NCI-H1417 treated with DMSO at 0.1 percent for 48 hours (cell line): ENCODE measurements around the gene BRAF.
"Not testable (repeated sequence)": the region's sequence is repeated elsewhere in the genome, so short reads cannot be mapped to it uniquely, and the experiment has no call there.

Source experiments
- DNase-seq: peaks from one replicate; lab custom pipeline; 2025; lab: John Stamatoyannopoulos, UW

Gene BRAF

GRCh38 chr7:140680886-140681285, 243.8 kb downstream of the BRAF start:
- no peak for DNase-seq

DNA sequence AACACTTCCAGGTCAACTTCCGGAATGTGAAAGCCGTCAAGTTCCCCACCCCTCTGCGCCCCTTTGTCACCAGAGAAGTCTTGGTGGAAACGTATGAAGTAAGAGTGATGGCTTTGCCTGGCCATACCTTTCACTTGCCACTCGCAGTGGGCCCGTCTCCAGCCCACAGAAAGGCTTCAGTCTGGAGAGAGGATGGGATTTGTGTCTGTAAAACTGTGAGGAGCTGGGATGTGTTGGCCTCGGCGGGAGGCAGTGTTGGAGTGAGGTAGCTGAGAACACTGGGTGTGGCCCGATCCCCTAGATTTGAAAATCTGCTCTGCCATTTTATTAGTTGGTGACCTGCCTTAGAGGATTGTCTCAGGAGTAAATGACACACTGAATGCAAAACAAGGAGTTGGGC, 245.5 kb downstream of the BRAF start:
- no peak for DNase-seq

- DNase-seq: no peak
Measured at GRCh38 chr7:140678816-140679130, 246.0 kb downstream of the BRAF start.

- DNase-seq: no peak
Measured at GRCh38 chr7:140678081-140678815, 246.5 kb downstream of the BRAF start.

- no peak for DNase-seq
Measured at GRCh38 chr7:140677496-140677895, 247.2 kb downstream of the BRAF start.

DNA sequence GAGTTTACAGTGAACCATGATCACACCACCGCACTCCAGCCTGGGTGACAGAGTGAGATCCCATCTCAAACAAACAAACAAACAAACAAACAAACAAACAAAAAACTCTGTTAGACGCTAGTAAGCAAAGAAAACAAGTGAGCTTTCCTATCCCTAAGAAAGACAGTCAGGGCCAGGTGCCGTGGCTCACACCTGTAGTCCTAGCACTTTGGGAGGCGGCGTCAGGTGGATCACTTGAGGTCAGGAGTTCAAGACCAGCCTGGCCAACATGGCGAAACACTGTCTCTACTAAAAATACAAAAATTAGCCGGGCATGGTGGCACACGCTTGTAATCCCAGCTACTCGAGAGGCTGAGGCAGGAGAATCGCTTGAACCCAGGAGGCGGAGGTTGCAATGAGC, 247.8 kb downstream of the BRAF start:
- not testable (repeated sequence) for DNase-seq

DNA sequence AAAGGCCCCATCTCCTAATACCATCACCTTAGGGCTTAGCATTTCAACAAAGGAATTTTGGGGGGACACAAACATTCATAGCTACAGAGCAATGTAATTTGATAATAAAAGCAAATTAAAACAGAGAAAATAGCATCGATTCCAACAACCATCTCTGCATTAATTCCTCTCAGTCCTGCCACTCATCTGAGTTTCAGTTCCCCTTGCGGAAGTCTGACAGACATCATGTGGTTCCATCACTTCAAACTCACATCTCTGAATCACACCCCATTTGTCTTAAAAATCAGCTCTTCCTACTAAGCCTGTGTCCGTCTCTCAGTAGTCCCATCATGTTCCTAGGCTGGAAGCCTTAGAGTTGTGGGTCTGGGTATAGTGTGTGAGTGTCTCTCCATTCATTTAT, 248.4 kb downstream of the BRAF start:
- DNase-seq: no peak

DNA sequence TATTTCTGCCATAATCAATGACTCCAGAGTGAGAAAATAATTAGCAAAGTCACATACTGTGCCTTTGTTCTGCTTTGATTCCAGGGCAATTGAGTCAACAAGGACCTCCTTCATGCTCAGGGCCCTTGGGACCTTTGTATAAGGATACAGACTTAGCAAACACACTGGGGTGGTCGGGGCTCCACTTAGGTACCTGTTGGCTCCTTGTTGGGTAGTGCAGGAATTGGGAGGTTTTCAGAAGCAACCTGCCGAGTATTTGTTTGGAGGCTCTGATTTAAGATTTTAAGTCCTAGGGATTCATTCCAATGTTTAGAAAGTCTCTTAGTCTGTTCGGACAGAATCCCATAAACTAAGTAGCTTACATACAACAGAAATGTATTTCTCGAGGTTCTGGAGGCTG, 249.0 kb downstream of the BRAF start:
- no peak for DNase-seq

DNA sequence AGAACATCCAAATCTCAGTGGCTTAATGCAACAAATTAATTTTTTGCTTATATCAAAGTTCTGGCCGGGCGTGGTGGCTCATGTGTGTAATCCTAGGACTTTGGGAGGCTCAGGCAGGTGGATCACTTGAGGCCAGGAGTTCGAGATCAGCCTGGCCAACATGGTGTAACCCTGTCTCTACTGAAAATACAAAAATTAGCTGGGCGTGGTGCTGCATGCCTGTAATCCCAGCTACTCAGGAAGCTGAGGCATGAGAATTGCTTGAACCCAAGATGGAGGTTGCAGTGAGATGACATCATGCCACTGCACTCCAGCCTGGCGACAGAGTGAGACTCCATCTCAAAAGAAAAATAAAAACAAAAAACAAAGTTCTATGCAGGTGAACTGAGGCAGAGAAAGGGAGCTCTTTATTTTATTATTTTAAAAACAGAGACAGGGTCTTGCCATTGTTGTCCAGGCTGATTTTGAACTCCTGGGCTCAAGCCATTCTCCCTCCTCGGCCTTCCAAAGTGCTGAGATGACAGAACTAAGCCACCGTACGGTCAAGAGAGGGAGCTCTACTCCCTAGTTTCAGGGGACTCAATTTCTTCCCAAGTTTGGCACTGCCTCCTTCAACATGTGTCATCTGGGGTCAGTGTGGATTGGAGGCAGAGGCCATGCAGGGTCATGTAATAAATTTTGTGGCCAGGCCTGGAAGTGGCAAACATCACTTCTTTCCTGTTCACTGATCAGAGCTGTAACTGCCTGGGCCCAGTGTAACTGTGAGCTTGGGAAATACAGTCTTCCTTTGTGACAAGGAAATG, 249.6 kb downstream of the BRAF start:
- no peak for DNase-seq

DNA sequence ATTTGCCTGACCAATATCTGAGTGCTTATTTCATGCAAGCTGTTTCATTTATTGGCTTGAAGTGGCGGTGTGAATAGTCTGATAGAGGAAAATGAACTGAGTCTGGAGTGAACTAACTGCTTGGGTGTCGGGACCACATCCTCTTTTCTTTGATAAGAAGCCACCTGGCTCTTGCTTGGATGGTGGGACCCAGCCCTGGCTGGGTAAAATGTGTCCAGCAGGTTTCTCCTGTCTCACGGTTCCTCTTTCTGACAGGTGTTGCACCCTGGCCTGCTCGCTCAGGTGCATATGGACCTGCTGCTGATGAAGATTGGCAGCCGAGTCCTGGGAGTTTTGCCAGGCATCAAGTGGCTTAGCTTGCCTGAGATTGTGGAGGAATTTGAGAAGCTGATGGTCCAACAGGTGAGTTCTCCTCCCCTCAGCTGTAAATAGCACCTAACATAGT, 250.4 kb downstream of the BRAF start:
- DNase-seq: no peak

GRCh38 chr7:140673774-140674155, 251.0 kb downstream of the BRAF start:
- no peak for DNase-seq

DNA sequence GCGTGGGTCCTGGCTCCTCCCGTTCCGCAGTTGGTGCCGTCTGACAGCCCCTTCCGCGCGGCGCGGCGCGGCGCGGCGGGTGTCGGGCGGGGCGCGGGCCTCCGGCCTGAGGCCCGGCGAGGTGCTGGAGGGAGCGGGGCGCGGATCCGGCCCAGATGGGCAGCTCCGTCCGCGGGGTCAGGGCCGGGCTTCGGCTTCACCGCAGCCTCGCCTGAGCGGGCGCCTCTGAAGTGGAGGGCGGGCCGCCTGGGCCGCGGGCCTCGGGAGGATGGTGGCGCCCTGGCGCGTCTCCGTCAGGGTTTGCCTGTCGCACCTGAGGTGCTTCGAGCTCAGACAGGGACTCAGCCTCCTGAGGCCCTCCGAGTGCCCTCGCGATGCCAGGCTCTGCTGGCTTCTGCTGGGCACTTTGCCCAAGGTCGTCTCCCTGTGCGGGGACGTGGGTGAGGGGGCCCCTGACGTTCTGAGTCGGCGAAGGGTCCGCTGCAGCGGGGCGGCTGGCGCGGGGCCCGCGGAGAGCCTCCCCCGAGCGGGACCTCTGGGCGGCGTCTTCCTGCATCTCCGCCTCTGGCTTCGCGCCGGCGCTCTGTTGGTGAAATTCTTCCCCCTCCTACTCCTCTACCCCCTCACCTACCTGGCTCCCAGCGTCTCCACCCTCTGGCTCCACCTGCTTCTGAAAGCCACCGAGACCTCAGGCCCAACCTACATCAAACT, 251.5 kb downstream of the BRAF start:
- no peak for DNase-seq

DNA sequence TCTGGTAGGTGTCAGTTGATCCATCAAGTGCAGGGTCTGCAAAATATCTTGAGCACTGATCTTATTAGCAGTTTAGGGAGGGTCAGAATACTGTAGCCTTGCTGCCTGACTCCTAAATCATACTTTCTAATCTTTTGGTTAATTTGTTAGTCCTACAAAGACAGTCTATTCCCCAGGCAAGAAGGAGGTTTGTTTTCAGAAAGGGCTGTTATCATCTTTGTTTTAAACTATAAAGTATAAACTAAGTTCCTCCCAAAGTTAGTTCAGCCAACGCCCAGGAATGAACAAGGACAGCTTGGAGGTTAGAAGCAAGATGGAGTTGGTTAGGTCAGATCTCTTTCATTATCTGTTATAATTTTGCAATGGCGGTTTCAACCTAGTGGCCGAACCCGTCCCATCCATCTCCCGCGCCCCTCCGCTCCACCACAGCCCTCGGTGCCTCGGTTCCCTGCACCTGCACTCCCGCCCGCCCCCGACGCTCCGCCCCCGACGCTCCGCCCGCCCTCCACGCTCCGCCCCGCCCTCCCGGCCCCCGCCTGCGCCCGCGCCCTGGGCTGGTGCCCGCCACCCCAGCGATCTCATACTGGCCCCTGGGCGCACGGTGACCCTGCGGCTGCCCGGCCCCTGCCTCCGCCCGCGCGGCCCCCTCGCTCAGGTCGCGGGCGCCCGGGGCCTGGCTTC, 252.2 kb downstream of the BRAF start, which contains the start of gene ADCK2:
TSS of gene ADCK2 (plus strand) at position 564 of the 681 bp plus-strand sequence. CDS start 386 bp downstream, outside the sequence.
- DNase-seq: no peak

DNA sequence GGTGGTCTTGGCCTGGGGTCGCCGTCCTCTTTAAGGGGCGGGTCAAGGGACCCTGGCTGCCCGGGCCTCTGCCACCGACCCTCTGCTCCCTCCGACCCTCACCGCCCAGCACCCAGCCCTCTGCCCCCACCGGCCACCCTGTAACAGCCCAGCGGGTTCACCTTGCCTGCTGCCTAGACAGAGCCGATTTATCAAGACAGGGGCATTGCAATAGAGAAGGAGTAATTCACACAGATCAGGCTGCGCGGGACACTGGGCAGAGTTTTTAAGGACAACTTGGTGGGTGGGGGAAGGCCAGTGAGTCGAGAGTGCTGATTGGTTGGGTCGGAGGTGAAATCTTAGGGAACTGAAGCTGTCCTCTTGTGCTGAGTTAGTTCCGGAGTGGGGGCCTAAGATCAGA, 252.8 kb downstream of the BRAF start:
- no peak for DNase-seq

DNA sequence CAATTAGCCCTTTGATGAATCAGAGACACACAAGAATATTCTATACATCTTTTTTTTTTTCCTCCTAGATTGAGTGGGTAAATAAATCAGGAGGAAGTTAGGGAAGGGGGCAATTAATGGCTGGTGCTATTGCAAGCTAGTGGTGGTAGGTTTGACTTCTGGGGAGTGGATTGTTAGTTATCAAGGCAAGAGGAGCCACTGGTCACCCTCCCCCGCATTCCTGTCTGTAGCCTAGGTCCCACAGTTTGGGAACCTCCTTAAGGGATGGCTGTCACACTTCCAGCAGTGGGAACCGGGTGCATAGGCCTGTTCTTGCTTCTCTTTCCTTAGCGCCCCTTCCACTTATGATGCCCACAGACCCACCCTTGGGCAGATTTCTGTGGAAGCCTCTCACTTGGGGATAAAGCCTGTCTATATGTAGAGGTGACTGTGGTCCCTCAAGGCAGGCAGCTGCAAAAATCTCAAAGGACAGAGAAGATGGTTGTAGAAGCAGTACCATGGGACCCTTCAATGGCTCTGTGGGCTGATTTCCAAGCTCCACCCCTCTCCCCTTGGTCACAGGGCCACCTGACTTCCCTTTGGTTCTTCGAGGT, 254.3 kb downstream of the BRAF start:
- no peak for DNase-seq

- DNase-seq: not testable (repeated sequence)
Measured at GRCh38 chr7:140669862-140670261, 254.9 kb downstream of the BRAF start.

- no peak for DNase-seq
Measured at GRCh38 chr7:140669352-140669751, 255.4 kb downstream of the BRAF start.
